CMK (cell line): Measurements from ENCODE around the gene LPO.

Source experiments
- DNase-seq: peaks from one replicate; pipeline ENCODE4 v3.0.0-alpha.2; 2010; ENCODE audit warnings: low read depth

Gene LPO

GRCh38 chr17:58238147-58238634, at the start of gene LPO:
TSS of gene LPO (plus strand) at chr17:58238584. CDS start at chr17:58242980, 4,396 bp downstream.
- no peak for DNase-seq

- DNase-seq: no peak
These were observed 48.8 kb upstream of the LPO start for GRCh38 chr17:58189436-58190146.

GRCh38 chr17:58191241-58191896, 47.0 kb upstream of the LPO start:
- no peak for DNase-seq

- no peak for DNase-seq
These were observed 45.8 kb upstream of the LPO start, which contains the start of gene EPX for GRCh38 chr17:58192612-58193011. TSS of gene EPX (plus strand) at chr17:58192726. CDS start at chr17:58192847, 121 bp downstream.

GRCh38 chr17:58193641-58194255, 44.6 kb upstream of the LPO start:
- DNase-seq: no peak

- no peak for DNase-seq
These were observed 42.8 kb upstream of the LPO start for GRCh38 chr17:58195518-58196123.

GRCh38 chr17:58196610-58197009, 41.8 kb upstream of the LPO start:
- no peak for DNase-seq

GRCh38 chr17:58200024-58200633, 38.3 kb upstream of the LPO start:
- peak; percentile 21 for DNase-seq

- no peak for DNase-seq
These were observed 35.5 kb upstream of the LPO start for GRCh38 chr17:58202859-58203258.

GRCh38 chr17:58204796-58205195, 33.6 kb upstream of the LPO start:
- DNase-seq: no peak

- DNase-seq: no peak
These were observed 32.4 kb upstream of the LPO start for GRCh38 chr17:58205936-58206335.

- DNase-seq: no peak
These were observed 30.9 kb upstream of the LPO start for GRCh38 chr17:58207451-58207850.

GRCh38 chr17:58208344-58208743, 30.0 kb upstream of the LPO start:
- DNase-seq: no peak

GRCh38 chr17:58210922-58211321, 27.5 kb upstream of the LPO start:
- DNase-seq: no peak

- DNase-seq: no peak
These were observed 22.7 kb upstream of the LPO start for GRCh38 chr17:58215685-58216084.

GRCh38 chr17:58217766-58218165, 20.6 kb upstream of the LPO start:
- no peak for DNase-seq

GRCh38 chr17:58219007-58219788, 19.2 kb upstream of the LPO start, which contains the start of gene MKS1:
TSS of gene MKS1 (minus strand) at chr17:58219255. CDS start at chr17:58219230, 25 bp downstream.
- peak; percentile 85 for DNase-seq

GRCh38 chr17:58219789-58220183, 18.6 kb upstream of the LPO start:
- no peak for DNase-seq

- no peak for DNase-seq
These were observed 14.1 kb upstream of the LPO start for GRCh38 chr17:58224315-58224714.

GRCh38 chr17:58227733-58228132, 10.7 kb upstream of the LPO start:
- DNase-seq: no peak

- DNase-seq: no peak
These were observed 9.7 kb upstream of the LPO start for GRCh38 chr17:58228679-58229078.
